GM03348 (cell line): ENCODE data around the gene EPB41L4B.

Source experiments
- DNase-seq: peaks from one replicate; pipeline ENCODE4 v3.0.0; 2012; ENCODE audit warnings: low spot score

Gene EPB41L4B

GRCh38 chr9:109269839-109270238, 51.0 kb downstream of the EPB41L4B start:
- DNase-seq: no peak

GRCh38 chr9:109269081-109269480, 51.8 kb downstream of the EPB41L4B start:
- no peak for DNase-seq

GRCh38 chr9:109267555-109267954, 53.3 kb downstream of the EPB41L4B start:
- no peak for DNase-seq

DNA sequence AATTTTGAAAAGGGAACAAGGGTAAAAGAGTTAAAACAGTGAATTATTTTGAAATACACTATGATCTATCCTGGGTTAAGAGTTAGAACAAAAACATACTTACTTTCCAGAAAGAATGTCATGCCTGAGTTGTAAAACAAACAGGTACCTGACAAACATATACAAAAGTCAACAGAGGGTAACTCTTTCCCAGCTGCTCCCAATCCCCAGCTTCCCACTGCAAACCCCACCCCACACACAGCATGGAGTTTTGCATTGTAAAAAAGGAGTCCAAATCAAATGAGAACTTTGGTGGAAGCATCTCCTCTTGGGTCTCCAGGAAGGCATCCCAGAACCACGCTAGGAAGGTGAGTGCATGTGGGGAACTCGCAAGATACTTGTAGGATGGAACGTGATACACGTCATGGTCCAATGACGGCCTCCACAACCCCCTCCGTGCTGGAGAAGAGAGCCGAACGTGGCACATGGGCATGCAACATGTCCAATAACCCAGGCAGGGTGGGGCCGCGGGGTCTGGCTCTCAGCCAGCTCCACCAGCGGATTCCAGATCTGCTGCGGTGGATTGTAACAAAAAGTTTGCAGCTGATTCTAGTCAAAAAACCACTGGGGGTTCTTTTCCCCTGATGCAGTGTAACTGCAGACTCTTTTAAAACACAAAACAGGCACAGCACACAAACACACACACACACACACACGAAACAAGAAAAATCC, 55.8 kb downstream of the EPB41L4B start:
- DNase-seq: no peak

DNA sequence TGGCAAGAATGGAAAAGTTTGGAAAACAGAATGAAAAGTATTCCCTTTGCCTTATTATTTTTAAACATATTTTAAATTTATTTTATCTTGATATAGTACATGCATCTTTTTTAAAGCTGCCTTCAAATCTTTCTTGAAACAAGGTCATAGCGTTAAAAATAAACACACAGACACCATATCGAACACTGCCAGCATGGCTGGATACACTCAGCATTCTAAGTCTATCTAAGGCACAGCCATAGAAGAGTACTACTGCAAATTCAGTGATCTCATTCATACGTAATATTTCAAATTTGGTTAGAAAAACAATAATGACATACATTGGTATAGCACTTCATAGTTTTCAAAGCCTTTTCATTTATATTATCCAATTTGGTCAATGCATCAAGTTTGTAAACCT, 57.5 kb downstream of the EPB41L4B start:
- no peak for DNase-seq

GRCh38 chr9:109258481-109259302, 62.2 kb downstream of the EPB41L4B start:
- no peak for DNase-seq

GRCh38 chr9:109256336-109256735, 64.5 kb downstream of the EPB41L4B start:
- DNase-seq: no peak

GRCh38 chr9:109255394-109255793, 65.5 kb downstream of the EPB41L4B start:
- no peak for DNase-seq

- DNase-seq: peak; percentile 62
These were observed 66.5 kb downstream of the EPB41L4B start for GRCh38 chr9:109254317-109254716.

GRCh38 chr9:109253637-109254284, 67.1 kb downstream of the EPB41L4B start:
- DNase-seq: peak; percentile 64

DNA sequence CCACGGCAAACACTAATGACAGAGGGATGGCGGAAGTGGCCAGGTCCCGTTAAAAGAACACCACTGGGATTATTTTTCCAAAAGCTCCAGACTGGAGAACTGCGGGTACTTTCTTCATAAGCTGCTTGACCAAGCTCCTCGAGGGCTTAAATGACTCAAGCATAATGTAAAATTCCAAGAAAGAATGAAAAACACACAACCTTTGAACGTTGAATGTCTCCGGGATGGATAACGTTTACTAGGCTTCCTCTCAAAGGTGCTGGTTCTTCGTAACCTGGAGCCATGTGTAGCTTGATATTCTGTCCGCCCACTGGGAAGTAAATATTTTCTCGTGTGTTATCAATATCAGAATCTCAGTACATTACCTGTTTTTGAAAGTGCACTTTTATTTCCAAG, 67.6 kb downstream of the EPB41L4B start:
- DNase-seq: no peak

- no peak for DNase-seq
These were observed 68.6 kb downstream of the EPB41L4B start for GRCh38 chr9:109252291-109252690.

DNA sequence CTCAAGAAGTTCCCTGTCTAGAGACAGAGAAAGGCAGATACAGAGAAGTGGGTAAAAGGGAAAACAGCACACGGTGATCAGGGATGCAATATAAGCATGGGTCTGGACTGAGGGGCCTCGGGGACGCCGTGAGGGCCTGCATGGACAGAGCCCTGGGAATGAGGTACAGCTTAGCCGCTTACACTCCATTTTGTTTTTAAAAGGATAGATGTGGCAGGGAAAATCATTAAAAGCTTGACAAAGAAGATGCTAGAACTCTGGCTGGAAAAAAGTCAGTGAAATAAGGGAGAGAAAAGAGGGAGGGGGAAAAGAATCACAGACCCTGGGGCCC, 69.1 kb downstream of the EPB41L4B start:
- DNase-seq: no peak

DNA sequence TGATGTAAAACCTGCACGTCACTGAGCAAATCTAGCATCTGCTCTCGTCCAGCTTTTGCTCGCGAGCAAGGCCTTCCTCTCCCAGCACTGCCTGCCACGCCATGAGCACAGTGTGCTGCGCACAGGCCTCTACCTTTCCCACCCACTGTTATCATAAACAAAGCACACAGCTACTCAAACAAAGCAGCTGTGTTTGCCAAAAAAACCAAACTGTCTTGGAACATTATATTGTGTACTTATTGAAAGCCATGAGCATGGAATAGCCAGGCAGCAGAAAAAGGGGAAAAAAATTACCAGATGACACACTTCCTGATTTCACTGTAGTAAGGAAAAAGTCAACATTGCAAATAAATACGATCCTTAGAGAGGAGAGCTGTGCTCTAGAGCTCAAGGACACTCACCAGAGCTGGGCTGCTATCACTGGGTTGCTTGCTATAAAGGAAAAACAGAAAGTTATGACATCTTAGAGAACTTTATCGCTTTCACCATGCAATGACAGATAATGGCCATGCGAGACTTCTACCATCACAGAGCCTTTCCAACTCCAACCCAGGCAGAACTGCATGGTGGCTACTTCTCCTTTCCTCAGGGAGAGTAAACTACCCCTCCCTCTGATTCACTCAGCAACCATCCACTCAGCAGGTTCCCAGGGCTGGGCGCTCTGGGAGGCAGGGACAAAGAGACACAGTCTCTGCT, 69.6 kb downstream of the EPB41L4B start:
- DNase-seq: peak; percentile 28

GRCh38 chr9:109250771-109251079, 70.1 kb downstream of the EPB41L4B start:
- DNase-seq: no peak

GRCh38 chr9:109250311-109250741, 70.5 kb downstream of the EPB41L4B start:
- no peak for DNase-seq

GRCh38 chr9:109249615-109250014, 71.2 kb downstream of the EPB41L4B start:
- DNase-seq: no peak

- DNase-seq: peak; percentile 33
These were observed 72.7 kb downstream of the EPB41L4B start for GRCh38 chr9:109248133-109248581.

- DNase-seq: no peak
These were observed 73.6 kb downstream of the EPB41L4B start for GRCh38 chr9:109247228-109247627.

DNA sequence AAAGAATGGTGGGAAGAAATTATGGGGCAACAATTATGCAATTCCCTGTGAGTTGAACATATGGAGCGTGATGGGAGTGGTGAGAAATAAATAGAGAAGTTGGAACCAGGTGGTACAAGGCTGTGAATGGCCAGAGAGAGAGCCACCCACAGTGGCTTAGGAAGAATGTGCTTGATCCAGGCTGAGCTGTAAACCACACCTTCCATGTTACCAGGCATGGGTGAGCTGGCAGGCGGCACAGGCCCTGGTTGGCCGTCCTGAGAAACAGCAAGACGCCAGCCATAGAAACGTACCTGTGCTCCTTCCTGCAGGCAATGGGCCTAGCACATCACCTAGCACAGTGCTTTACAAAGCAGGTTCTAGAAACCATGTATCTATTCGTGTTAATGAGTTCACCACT, 74.3 kb downstream of the EPB41L4B start:
- DNase-seq: no peak

DNA sequence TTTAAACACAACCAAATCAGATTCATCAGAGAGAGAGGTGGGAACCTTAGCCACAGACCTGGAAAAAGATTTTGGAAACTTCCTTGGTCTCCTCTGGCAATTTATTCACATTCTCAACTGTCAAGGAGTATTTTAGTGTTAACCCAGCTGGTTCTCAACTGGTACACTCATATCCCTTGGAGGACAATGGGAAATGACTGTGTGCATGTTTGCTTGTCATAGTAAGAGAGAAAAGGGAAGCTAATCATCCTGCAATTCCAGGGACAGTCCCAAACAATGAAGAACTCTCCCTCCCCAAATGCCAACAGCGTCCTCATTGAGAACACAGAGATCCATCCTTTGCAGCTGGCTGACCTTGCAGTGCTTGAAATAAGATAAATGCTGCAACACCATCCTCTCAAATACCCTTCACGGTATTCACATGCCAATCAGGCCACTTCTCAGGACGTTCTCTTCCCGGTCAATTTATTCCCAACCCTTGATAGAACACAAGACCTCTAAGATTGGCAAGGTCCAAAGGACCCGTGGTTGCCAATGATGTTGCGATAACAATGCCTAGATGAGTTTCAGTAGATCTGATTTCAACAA, 75.5 kb downstream of the EPB41L4B start:
- no peak for DNase-seq
